Measurements from ENCODE around the gene SLC25A23.

The SLC25A23 gene

GRCh38 chr19:6424195-6424938, 35.2 kb downstream of the SLC25A23 start, which contains the start of gene KHSRP:
Gene KHSRP, minus strand, starts transcription at chr19:6424811. Its CDS starts 110 bp downstream, at chr19:6424701.
- no peak for TF ChIP-seq JUND (IDR thresholded peaks at IDR 0.05; ENCODE audit: low read depth)
- DNase-seq (ENCODE audit: low read depth in 1 of 2, low spot score in 1 of 2): no peak
- in situ Hi-C loops (cut with HindIII; ENCODE audit: low pct_unique_long_range_greater_than_20kb, low sequenced_read_pairs): no loop called here

GRCh38 chr19:6423499-6424194, 35.9 kb downstream of the SLC25A23 start:
- no peak for TF ChIP-seq JUND (IDR thresholded peaks at IDR 0.05; ENCODE audit: low read depth)
- in situ Hi-C loops (cut with HindIII; ENCODE audit: low pct_unique_long_range_greater_than_20kb, low sequenced_read_pairs): no loop called here
- DNase-seq (ENCODE audit: low read depth in 1 of 2, low spot score in 1 of 2): peak; percentile 45 to 54

- no peak for DNase-seq (ENCODE audit: low read depth in 1 of 2, low spot score in 1 of 2)
- in situ Hi-C loops (cut with HindIII; ENCODE audit: low pct_unique_long_range_greater_than_20kb, low sequenced_read_pairs): no loop called here
- TF ChIP-seq JUND (IDR thresholded peaks at IDR 0.05; ENCODE audit: low read depth): no peak
Observed at GRCh38 chr19:6421075-6422014, 38.2 kb downstream of the SLC25A23 start.

GRCh38 chr19:6418562-6418932, 41.0 kb downstream of the SLC25A23 start:
- in situ Hi-C loops (cut with HindIII; ENCODE audit: low pct_unique_long_range_greater_than_20kb, low sequenced_read_pairs): no loop called here
- TF ChIP-seq JUND (IDR thresholded peaks at IDR 0.05; ENCODE audit: low read depth): no peak
- DNase-seq (ENCODE audit: low read depth in 1 of 2, low spot score in 1 of 2): no peak

- in situ Hi-C loops (cut with HindIII; ENCODE audit: low pct_unique_long_range_greater_than_20kb, low sequenced_read_pairs): no loop called here
- no peak for TF ChIP-seq JUND (IDR thresholded peaks at IDR 0.05; ENCODE audit: low read depth)
- DNase-seq (ENCODE audit: low read depth in 1 of 2, low spot score in 1 of 2): peak in 1 of 2 experiments; percentile 44
Observed at GRCh38 chr19:6417713-6418561, 41.7 kb downstream of the SLC25A23 start.

- TF ChIP-seq JUND (IDR thresholded peaks at IDR 0.05; ENCODE audit: low read depth): no peak
- no peak for DNase-seq (ENCODE audit: low read depth in 1 of 2, low spot score in 1 of 2)
- in situ Hi-C loops (cut with HindIII; ENCODE audit: low pct_unique_long_range_greater_than_20kb, low sequenced_read_pairs): no loop called here
Observed at GRCh38 chr19:6416658-6417405, 42.8 kb downstream of the SLC25A23 start.

GRCh38 chr19:6415591-6416190, 43.9 kb downstream of the SLC25A23 start:
- TF ChIP-seq JUND (IDR thresholded peaks at IDR 0.05; ENCODE audit: low read depth): no peak
- in situ Hi-C loops (cut with HindIII; ENCODE audit: low pct_unique_long_range_greater_than_20kb, low sequenced_read_pairs): no loop called here
- DNase-seq (ENCODE audit: low read depth in 1 of 2, low spot score in 1 of 2): no peak

GRCh38 chr19:6414793-6415590, 44.6 kb downstream of the SLC25A23 start:
- no peak for DNase-seq (ENCODE audit: low read depth in 1 of 2, low spot score in 1 of 2)
- in situ Hi-C loops (cut with HindIII; ENCODE audit: low pct_unique_long_range_greater_than_20kb, low sequenced_read_pairs): no loop called here
- no peak for TF ChIP-seq JUND (IDR thresholded peaks at IDR 0.05; ENCODE audit: low read depth)

GRCh38 chr19:6413721-6414643, 45.6 kb downstream of the SLC25A23 start:
- TF ChIP-seq JUND (IDR thresholded peaks at IDR 0.05; ENCODE audit: low read depth): no peak
- in situ Hi-C loops (cut with HindIII; ENCODE audit: low pct_unique_long_range_greater_than_20kb, low sequenced_read_pairs): no loop called here
- no peak for DNase-seq (ENCODE audit: low read depth in 1 of 2, low spot score in 1 of 2)

Data from T47D (cell line).